Measurements from ENCODE around the gene PTGDR2.

DNA sequence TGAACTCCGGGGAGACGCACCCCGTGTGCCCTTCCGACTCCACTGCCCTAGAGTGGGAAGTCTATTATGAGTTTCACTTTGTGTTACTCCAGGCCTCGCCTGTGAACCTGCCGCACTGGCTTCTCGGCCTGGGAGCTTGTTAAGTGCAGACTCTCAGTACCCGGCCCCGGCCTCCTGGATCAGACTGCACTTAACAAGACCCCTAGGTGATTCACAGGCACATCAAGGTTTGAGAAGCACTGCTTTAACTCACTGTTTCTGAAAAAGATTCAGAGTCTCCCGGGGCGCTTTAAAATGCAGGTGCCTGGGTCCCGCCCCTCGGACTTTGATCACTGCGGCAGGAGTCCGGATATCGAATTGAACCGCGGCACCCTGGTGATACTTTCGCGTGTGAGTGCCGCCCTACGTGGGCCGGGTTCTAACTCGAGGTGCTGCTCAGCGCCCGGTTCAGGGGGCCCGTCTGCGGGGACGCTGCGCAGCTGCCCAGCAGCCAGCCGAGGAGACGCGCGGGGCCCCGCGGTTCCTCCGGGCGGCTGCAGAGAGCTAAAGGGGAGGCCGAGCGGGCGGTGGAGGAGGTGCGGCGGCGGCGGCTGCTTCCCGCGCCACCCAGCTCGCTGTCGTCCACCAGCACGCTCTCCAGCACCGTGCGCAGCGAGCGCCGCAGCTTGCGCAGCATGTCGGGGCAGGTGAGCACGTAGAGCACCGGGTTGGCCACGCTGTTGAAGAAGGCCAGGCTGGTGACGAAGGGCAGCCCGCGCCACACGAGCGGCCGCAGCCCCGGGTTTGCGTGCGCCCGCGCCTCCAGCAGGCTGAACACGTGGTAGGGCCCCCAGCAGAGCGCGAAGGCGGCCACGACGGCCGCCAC lies 3.4 kb downstream of the PTGDR2 start:
- TF ChIP-seq, protein P1, sequence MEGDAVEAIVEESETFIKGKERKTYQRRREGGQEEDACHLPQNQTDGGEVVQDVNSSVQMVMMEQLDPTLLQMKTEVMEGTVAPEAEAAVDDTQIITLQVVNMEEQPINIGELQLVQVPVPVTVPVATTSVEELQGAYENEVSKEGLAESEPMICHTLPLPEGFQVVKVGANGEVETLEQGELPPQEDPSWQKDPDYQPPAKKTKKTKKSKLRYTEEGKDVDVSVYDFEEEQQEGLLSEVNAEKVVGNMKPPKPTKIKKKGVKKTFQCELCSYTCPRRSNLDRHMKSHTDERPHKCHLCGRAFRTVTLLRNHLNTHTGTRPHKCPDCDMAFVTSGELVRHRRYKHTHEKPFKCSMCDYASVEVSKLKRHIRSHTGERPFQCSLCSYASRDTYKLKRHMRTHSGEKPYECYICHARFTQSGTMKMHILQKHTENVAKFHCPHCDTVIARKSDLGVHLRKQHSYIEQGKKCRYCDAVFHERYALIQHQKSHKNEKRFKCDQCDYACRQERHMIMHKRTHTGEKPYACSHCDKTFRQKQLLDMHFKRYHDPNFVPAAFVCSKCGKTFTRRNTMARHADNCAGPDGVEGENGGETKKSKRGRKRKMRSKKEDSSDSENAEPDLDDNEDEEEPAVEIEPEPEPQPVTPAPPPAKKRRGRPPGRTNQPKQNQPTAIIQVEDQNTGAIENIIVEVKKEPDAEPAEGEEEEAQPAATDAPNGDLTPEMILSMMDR (IDR thresholded peaks at IDR 0.05; ENCODE audit: insufficient read depth, low read depth, low read length) = no peak
- no peak for TF ChIP-seq EZH2 (IDR thresholded peaks at IDR 0.05; ENCODE audit: insufficient read depth, low read length)
